AG04450 (cell line): ENCODE data around the gene PPP4C. TPM values are rescaled to one million over a fixed set of nuclear protein-coding genes. Genes with fewer than 3 reads are reported as not detected.
A peak's percentile ranks its signal among the peaks of the same experiment; 100 is the strongest.

Experiments
- CTCF ChIA-PET: fragments of 300-600, 350-600 bp; formaldehyde crosslinking; extraction: SDS; loops from one replicate; lab custom pipeline; 2022; ENCODE audit warnings: antibody characterized with exemption, inconsistent platforms; lab: Charles Lee
- POLR2A ChIA-PET: fragments of 350-600 bp; formaldehyde crosslinking; extraction: SDS; loops from one replicate; lab custom pipeline; 2021; ENCODE audit warnings: antibody characterized with exemption, inconsistent platforms; lab: Yijun Ruan, JAX
- DNase-seq: peaks from one replicate; pipeline ENCODE4 v3.0.0-alpha.2; 2011; ENCODE audit warnings: low read depth, low spot score
- H3K27ac ChIP-seq: one replicate; pipeline ENCODE4 v1.5.1; 2012; ENCODE audit warnings: low read depth, low read length, control low read depth
- H3K27me3 ChIP-seq: one replicate; pipeline ENCODE4 v1.6.0; 2012; ENCODE audit warnings: low read length; ENCODE audit not compliant: control insufficient read depth, insufficient read depth
- H3K4me3 ChIP-seq: 2 replicates; pipeline ENCODE4 v1.5.1; 2011; ENCODE audit warnings: mild to moderate bottlenecking, low read depth, low read length, control low read depth
- H3K9me3 ChIP-seq: 2 replicates; pipeline ENCODE4 v1.5.1; 2012; ENCODE audit warnings: low read length; ENCODE audit not compliant: control insufficient read depth, insufficient read depth
- polyA plus RNA-seq: library from polyadenylated mRNA; depleted of rRNA; stranded (reverse); fragments of >200 nt; gene quantifications from 2 replicates; pipeline ENCODE4 v1.2.3, GENCODE V29; 2011
- TF ChIP-seq, protein P1 (sequence below): IDR thresholded peaks from 2 replicates; pipeline ENCODE4 v1.5.1; 2011; ENCODE audit warnings: low read depth, low read length, control low read depth, inconsistent platforms

Gene PPP4C
- polyA plus RNA-seq, 1 experiment = 112 TPM

DNA sequence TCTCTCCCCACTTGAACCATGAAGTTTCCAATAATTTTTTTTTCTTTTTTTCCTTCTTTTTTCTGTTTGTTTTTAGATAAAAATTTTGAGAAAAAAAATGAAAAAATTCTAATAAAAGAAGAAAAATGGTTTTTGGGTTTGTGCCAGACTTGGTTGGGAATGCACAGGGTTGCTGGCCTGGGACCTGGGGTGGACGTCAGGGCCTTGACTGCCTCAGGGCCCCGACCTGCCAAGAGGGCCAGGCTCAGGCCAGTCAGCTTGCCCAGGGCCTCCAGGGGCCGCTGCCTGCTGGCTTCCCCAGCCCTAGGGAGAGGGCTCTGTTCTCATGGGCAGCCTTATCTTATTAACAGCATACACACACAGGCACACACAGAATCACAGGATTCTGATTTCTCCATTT, 9.5 kb downstream of the PPP4C start:
- Histone ChIP-seq H3K9me3 (no peaks in the 10 kb centered on the region; the same call in 1 of the 2 replicates), H3K27me3 (no peaks in the 10 kb centered on the region), H3K4me3 (no peak overlapping the region), H3K27ac (peak overlapping the region; percentile 21)
- TF ChIP-seq, protein P1, sequence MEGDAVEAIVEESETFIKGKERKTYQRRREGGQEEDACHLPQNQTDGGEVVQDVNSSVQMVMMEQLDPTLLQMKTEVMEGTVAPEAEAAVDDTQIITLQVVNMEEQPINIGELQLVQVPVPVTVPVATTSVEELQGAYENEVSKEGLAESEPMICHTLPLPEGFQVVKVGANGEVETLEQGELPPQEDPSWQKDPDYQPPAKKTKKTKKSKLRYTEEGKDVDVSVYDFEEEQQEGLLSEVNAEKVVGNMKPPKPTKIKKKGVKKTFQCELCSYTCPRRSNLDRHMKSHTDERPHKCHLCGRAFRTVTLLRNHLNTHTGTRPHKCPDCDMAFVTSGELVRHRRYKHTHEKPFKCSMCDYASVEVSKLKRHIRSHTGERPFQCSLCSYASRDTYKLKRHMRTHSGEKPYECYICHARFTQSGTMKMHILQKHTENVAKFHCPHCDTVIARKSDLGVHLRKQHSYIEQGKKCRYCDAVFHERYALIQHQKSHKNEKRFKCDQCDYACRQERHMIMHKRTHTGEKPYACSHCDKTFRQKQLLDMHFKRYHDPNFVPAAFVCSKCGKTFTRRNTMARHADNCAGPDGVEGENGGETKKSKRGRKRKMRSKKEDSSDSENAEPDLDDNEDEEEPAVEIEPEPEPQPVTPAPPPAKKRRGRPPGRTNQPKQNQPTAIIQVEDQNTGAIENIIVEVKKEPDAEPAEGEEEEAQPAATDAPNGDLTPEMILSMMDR = no peak
- DNase-seq = no peak
- POLR2A ChIA-PET = interaction anchor here (0.7 to 0.9 kb wide), 2 partner anchors 20 to 317 kb away, joined by 3 read pairs; partner anchors contain the start of gene ALDOA
- CTCF ChIA-PET = interaction anchor here (0.6 kb wide), 1 partner anchor 11 kb away, joined by 3 read pairs; no protein-coding TSS in a partner anchor

DNA sequence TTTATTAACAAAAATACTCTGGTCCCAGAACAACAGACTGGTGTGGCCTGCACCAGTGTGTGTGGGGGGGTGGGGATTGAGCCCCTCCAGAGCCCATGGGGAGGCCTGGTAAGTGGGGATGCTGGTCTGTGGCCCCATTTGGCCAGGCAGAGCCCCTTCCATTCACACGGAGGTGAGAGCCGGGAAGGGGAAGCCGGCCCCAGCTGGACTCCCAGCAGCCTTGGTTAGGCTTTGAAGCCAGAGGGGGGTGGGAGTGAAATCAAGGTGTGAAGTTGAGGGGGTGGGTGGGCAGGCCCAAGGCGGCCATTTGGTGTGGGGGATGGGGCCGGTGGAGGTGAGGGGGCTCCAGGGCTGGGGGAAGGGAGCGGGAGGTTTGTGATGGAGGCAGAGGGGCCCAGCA, 10.0 kb downstream of the PPP4C start:
- DNase-seq = no peak
- Histone ChIP-seq H3K4me3 (no peak overlapping the region), H3K27ac (no peak overlapping the region), H3K27me3 (no peaks in the 10 kb centered on the region), H3K9me3 (no peaks in the 10 kb centered on the region; the same call in 1 of the 2 replicates)
- ChIA-PET CTCF (no interaction called here), POLR2A (no interaction called here)
- TF ChIP-seq, protein P1 = no peak

DNA sequence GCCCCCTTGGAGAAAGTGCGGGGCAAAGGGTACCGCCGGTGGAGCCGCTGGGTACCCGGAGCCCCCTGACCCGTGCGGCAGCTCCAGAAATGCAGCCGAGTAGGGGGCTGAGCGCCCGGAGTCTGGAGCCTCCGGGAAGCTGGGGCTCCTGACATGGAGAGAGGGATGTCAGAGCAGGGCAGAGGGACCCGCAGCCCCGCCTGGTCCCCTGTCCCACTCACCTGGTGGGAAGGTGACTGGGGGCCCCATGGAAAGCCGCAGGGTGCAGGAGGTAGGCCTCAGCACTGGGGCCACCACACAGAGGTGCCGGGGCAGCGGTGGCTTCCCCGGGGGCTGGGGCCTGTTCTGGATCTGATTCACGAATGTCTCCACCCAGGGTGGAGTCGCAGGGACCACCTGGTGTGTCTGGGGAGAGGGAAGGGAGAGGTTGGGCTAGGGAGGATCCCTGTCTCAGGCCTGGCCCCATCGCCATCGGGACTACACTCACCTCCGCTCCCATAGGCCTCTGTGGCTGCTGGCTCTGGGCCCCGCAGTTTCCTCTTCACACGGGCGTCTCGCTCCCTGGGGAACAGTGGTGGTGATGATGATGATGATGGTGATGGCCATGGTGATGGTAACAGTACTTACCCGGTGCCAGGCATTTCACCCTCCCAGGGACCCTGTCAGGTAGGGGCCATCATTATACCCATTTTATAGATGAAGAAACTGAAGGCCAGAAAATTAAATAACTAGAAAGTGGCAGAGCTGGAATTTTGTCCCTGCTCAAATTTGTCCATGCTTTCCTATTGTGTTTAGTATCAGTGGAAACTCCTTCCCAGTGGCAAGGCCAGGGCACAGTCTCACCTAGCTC, 10.7 kb downstream of the PPP4C start:
- DNase-seq = no peak
- ChIA-PET CTCF (no interaction called here), POLR2A (no interaction called here)
- no peaks in the 10 kb centered on the region for H3K27me3 ChIP-seq
- no peaks in the 10 kb centered on the region; the same call in 1 of the 2 replicates for H3K9me3 ChIP-seq
- no peak overlapping the region for H3K4me3 ChIP-seq
- no peak overlapping the region for H3K27ac ChIP-seq
- TF ChIP-seq, protein P1 = no peak

DNA sequence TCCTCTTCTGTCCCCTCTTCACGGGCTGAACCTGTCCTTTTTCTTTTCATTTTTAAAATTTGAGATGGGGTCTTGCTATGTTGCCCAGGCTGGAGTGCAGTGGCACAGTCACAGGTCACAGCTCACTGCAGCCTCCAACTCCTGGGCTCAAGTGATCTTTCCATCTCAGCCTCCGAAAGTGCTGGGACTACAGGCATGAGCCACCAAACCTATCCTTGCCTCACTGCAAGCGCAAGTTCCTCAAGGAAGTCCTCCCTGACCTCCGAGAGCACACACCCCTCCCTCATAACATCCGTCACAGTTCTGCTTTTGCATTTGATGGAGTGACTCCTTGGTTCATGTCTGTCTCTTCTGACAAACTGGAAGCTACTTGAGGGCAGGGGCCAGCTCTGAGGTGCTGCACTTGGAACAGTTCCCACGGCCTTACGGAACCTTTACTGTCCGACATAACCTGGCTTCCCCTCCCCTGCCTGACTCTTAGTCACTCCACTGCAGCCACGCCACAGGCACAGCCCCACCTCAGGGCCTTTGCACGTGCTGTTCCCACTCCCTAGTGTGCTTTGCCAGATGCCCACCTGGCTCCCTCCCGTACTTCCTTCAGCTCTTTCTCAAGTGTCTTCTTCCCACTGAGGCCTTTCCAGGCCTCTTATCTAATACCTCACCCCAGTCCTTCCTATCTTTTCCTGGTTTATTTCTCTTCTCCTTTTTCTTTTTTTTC, 11.5 kb downstream of the PPP4C start:
- CTCF ChIA-PET = no interaction called here
- TF ChIP-seq, protein P1 = no peak
- no peaks in the 10 kb centered on the region for H3K27me3 ChIP-seq
- no peak overlapping the region for H3K27ac ChIP-seq
- no peak overlapping the region for H3K4me3 ChIP-seq
- POLR2A ChIA-PET = interaction anchor here (0.6 kb wide), 1 partner anchor 13 kb away, joined by 8 read pairs; no protein-coding TSS in a partner anchor
- no peak for DNase-seq
- no peaks in the 10 kb centered on the region; the same call in 1 of the 2 replicates for H3K9me3 ChIP-seq
